GM12874 (cell line): ENCODE results near the gene PLG.
"Not testable (repeated sequence)": the region's sequence is repeated elsewhere in the genome, so short reads cannot be mapped to it uniquely, and the experiment has no call there.

Experiments used
- TF ChIP-seq, protein P1 (sequence below): IDR thresholded peaks from 2 replicates; pipeline ENCODE4 v1.5.1; 2011; ENCODE audit warnings: low read depth, mild to moderate bottlenecking, control low read depth, low read length, moderate library complexity; ENCODE audit not compliant: insufficient read depth

The PLG gene

DNA sequence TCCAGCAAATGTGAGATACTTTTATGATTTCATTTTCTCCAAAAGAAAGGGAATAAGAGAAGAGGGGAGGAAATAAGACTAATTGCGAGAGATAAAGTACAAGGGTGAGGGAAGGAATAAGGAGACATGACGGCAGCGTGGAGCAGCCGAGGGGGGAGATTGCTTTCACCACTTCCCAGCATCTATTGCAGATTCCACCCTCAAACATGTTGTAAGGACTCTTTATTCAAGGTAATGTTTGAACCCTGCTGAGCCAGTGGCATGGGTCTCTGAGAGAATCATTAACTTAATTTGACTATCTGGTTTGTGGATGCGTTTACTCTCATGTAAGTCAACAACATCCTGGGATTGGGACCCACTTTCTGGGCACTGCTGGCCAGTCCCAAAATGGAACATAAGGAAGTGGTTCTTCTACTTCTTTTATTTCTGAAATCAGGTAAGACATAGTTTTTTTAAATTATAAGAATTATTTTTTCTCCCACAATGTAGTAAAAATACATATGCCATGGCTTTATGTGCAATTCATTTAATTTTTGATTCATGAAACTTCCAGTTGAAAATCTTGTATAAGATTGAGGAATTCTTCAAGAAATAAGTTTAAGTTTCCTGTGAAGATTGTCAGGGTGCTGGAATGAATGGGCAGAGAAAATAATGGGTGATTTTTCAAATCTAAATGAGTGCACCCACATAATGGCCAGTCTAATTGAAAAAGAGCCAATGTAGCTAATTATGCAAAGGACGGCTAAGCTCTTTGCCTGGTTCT is at the start of gene PLG:
Gene PLG (plus strand): TSS at position 327 of the 763 bp plus-strand sequence. CDS start 61 bp downstream, at position 388.
- TF ChIP-seq, protein P1, sequence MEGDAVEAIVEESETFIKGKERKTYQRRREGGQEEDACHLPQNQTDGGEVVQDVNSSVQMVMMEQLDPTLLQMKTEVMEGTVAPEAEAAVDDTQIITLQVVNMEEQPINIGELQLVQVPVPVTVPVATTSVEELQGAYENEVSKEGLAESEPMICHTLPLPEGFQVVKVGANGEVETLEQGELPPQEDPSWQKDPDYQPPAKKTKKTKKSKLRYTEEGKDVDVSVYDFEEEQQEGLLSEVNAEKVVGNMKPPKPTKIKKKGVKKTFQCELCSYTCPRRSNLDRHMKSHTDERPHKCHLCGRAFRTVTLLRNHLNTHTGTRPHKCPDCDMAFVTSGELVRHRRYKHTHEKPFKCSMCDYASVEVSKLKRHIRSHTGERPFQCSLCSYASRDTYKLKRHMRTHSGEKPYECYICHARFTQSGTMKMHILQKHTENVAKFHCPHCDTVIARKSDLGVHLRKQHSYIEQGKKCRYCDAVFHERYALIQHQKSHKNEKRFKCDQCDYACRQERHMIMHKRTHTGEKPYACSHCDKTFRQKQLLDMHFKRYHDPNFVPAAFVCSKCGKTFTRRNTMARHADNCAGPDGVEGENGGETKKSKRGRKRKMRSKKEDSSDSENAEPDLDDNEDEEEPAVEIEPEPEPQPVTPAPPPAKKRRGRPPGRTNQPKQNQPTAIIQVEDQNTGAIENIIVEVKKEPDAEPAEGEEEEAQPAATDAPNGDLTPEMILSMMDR = not testable (repeated sequence)

DNA sequence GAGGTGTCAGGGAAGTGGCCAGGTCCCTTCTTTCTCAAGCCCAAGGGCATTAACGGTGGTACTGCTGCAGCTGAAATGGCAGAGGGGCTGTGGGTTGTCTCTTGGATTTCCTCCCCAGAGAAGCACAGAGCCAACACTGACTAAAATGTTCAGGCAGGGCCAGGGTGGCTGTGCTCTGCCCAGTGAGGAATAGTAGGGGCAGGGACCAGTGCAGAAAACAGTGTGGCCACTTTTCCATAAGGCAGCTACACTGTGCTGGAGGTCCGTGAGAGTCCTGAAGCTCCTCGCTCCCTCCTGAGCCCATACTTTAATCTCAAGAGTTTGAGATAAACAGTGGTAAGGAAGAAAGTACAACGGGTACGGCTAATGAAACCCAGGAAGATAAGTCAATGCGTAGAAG is 42.5 kb upstream of the PLG start:
- TF ChIP-seq, protein P1 = no peak

DNA sequence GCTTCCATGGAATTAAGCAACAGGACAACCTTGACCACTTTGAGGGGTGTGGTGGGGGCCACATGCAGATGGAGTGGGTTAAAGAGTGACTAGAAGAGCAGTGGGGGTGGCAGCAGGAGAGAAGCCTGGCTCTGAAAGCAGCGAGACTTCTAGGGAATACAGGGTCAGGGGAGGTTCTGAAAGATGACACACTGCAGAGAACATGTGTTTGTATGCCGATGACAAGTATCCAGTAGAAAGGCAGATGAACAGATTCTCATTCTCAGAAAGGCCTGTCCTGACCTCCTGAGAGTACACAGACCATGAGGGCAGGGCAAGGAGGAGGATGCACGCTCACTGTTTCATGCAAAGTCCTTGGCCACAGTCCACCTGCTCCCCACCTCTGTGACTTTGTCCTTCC is 40.8 kb upstream of the PLG start:
- TF ChIP-seq, protein P1 = no peak

DNA sequence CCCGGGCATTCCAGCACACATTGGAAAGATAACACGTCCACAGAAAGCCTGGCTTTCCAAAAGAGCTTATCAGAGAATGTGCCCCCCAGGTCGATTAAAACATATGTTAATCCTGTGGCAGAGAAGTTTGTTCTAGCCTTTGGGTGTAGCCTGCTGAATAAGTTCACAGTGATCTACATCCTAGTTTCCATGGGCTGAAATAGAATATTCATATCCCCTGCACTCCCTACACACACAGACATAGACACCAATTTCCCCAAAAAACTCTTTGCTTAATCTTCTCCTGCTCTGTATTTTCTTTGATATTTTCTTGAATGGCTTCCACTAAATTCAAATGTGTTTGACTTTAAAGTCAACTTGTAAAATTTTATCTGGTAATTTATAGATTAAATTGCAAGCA is 39.6 kb upstream of the PLG start:
- TF ChIP-seq, protein P1 = no peak

DNA sequence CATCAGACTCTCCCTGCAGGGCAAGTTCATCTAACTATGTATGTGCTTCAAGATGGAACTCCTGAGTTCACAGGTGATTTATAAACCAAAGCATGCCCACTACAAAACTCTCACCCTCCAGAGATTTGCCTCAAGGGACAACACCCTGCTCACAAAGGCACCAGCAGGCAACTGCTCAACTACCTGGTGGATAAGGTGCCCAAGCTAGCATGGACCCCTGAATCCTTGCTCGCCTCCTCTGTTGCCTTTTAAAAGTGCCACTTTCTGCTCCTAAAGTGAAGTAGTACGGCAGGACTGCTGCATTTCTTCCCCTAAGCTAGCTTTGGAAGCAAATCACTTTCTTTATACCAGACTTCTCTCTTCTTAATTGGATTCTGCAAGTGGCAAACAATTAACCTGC is 39.2 kb upstream of the PLG start:
- TF ChIP-seq, protein P1 = no peak

DNA sequence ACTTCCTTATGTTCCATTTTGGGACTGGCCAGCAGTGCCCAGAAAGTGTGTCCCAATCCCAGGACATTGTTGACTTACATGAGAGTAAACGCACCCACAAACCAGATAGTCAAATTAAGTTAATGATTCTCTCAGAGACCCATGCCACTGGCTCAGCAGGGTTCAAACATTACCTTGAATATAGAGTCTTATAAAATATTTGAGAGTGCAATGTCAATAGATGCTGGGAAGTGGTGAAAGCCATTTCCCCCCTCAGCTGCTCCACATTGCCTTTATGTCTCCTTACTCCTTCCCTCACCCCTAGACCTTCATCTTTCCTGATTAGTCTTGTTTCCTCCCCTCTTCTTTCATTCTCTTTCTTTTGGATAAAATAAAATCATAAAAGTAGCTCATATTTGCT is 37.8 kb upstream of the PLG start, which contains the start of gene LPA:
Gene LPA (minus strand): TSS at position 78 of the 400 bp plus-strand sequence. CDS start 61 bp downstream, at position 17.
- TF ChIP-seq, protein P1 = not testable (repeated sequence)

DNA sequence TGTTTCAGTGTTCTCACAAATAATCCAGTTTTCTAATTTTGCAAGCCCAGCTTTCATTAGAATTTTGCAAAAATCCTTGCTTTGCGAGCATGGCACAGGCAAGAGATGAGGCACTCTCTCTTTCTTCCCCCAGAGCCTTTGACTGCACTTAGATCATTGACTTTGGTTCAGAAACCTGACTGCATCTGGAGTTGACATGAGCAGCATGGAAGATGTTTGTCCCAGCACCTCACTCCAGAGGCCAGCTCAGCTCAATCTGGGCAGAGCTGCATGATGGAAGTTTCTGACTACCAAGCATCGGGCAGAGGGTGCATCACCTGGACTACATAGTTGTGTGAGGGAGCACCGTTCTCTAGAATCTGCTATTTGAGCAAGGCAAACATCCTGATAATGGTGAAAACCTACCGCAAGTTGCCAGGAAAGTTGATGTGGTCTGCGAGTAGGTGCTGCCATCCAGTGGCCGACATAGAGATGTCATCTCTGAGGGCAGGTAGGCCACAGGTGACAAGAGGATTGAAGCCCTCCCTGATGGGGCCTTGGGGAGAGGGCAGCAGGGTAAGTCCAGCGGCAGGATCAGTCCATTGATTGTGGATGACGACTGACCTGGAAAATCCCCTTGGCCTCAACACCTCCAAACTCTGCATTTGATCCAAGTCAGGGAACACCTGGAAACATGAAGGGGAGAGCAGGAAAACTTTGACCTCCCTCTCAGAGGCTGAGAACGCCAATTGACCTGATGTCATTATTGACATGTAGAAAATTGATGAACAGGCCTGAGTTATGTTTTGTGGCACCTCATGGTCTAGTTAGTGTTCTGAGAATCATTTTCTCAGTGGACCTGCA is 34.2 kb upstream of the PLG start:
- TF ChIP-seq, protein P1 = peak; percentile 64
